Activated CD4-positive, alpha-beta T cell treated with anti-CD3 and anti-CD28 coated beads for 48 hours (primary cell): ENCODE results near the gene DMXL2.

Experiments used
- DNase-seq: peaks from one replicate; pipeline ENCODE4 v3.0.0-alpha.2; 2020

Gene DMXL2

DNA sequence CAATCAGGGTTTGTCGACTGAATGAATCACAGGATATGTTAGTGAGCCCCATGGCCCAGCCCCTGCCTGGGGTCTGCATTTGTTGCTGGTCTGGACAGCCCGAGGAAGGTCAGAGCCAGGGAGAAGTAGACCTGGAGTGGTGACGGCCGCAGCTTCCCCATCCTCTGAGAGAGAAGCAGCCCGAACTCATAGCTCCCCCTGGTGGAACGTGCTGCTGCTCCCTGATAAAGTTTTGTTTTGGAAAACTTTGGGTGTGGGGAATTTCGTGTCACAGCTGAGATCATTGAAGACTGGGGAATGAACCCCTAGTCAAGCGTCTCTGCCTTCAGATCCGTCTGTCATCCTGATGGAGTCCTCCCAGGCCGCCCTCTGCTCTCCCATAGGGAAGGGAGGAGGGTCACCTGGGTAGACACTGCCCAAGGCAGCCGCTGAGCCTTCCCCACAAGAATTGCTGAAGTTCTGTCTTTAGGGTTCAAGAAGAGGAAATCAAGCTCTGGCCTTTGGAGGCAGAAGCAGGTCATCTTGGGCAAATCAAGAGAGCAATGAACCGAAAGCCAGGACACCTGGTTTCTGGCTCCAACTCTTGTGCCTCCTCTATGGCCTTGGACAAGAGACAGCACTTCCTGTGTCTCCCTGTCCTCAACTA is 220.6 kb downstream of the DMXL2 start:
- peak; percentile 8 for DNase-seq

DNA sequence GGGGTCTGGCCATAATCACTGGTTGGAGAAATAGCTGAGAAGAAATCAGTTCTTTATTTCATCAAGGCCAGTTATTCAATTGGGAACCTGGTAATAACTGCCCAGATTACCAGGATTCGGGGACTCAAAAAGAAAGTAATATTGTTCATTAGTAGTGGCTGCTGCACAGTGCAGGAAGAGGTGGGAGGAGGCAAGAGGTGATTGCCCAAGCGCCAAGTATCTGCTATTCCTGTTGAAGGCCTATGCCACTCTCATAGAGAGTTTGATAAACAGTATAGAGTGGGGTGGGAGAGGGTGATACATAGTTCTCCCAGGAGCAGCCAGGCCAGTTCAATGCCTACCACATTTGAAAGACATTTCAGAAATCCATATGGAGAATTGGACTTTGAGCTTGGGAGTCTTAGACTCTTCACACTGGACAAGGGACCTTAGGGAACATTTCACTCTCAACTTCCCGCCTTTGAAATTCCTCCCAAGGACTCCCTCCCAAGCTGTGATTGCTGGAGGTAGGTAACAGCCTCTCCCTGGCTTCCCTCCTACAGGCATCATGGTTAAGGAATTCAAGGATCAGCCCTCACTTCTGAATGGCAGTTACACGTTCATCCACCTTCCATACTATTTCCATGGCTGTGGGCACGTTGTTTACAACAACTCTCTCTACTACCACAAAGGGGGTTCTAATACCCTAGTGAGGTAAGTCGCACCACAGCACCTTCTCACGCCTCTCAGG is 221.4 kb downstream of the DMXL2 start:
- DNase-seq, result no peak

DNA sequence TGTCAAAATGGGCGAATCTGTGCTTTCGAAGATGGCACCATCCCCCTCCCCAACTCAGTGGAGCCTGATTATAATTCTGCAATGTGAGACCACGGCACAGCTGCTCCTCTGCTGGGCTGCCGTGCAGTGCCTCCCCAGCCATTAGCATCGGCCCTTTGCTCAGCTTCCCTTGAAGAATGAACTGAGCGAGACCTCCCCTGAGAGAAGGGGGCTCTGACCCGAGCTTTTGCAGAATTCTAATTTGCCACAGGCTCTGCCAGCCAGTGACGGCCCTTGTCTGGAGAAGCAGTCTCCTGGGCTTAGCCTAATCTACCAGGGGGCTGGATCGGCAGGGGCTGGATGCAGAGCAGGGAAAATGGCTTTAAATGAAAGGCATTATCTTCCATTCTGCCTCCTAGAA is 223.9 kb downstream of the DMXL2 start:
- no peak for DNase-seq
